GM23248 (cell line): ENCODE results near the gene KREMEN2.

Experiments
- EZH2 ChIP-seq: fragments of 200-600 bp; sonication (generic); IDR thresholded peaks from 2 replicates; pipeline ENCODE4 v1.6.1; 2018; ENCODE audit warnings: antibody characterized with exemption, mild to moderate bottlenecking; ENCODE audit not compliant: insufficient read depth, poor library complexity, severe bottlenecking
- EZH2phosphoT487 ChIP-seq: fragments of 200-600 bp; sonication (generic); IDR thresholded peaks from 2 replicates; pipeline ENCODE4 v1.6.1; 2018; ENCODE audit warnings: antibody characterized with exemption, moderate library complexity, mild to moderate bottlenecking, low read depth; ENCODE audit not compliant: insufficient read depth

DNA sequence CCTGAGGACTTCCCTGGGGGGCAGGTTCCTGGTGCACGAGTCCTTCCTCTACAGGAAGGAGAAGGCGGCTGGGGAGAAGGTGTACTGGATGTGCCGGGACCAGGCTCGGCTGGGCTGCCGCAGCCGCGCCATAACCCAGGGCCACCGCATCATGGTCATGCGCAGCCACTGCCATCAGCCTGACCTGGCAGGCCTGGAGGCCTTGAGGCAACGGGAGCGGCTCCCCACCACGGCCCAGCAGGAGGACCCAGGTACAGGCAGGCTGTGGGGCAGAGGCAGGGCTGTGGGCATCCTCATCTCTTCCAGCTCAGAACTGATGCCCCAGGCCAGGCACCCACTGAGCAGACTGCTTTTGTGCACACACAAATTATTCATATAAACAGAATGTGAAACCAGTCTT lies 25.9 kb upstream of the KREMEN2 start:
- TF ChIP-seq EZH2 (no peak), EZH2phosphoT487 (no peak)
